RWPE2 (cell line): ENCODE data around the gene SSX7.
"Not testable (repeated sequence)": the region's sequence is repeated elsewhere in the genome, so short reads cannot be mapped to it uniquely, and the experiment has no call there.

ENCODE experiments used
- ATAC-seq: fragments of 200-7000 bp; cut with Tn5 transposase; 3 replicates; pipeline ENCODE4 v1.9.1; 2021; ENCODE audit warnings: low read depth
- DNase-seq: peaks from one replicate; pipeline ENCODE4 v3.0.0-alpha.2; 2020; ENCODE audit warnings: low spot score
- H3K27ac ChIP-seq: fragments of 450-650 bp; 2 replicates; pipeline ENCODE4 v1.5.1; 2017; ENCODE audit warnings: mild to moderate bottlenecking; ENCODE audit not compliant: poor library complexity, severe bottlenecking
- H3K27me3 ChIP-seq: fragments of 250-450 bp; sonication (Bioruptor Pico); 2 replicates; pipeline ENCODE4 v1.5.1; 2021; ENCODE audit warnings: mild to moderate bottlenecking, moderate library complexity; ENCODE audit not compliant: insufficient read depth, poor library complexity, severe bottlenecking
- H3K36me3 ChIP-seq: fragments of 250-450 bp; sonication (Bioruptor Pico); 2 replicates; pipeline ENCODE4 v1.5.1; 2020; ENCODE audit warnings: low read depth, mild to moderate bottlenecking, moderate library complexity
- H3K4me1 ChIP-seq: fragments of 250-450 bp; sonication (Bioruptor Pico); 2 replicates; pipeline ENCODE4 v1.5.1; 2021; ENCODE audit warnings: mild to moderate bottlenecking, moderate library complexity; ENCODE audit not compliant: insufficient read depth, poor library complexity, severe bottlenecking
- H3K4me3 ChIP-seq: fragments of 250-450 bp; sonication (Bioruptor Pico); 2 replicates; pipeline ENCODE4 v1.5.1; 2021; ENCODE audit warnings: mild to moderate bottlenecking, moderate library complexity; ENCODE audit not compliant: severe bottlenecking
- H3K9me3 ChIP-seq: fragments of 250-450 bp; sonication (Bioruptor Pico); 2 replicates; pipeline ENCODE4 v1.5.1; 2021; ENCODE audit warnings: mild to moderate bottlenecking, moderate library complexity; ENCODE audit not compliant: severe bottlenecking
- CTCF ChIP-seq: fragments of 450-650 bp; IDR thresholded peaks from one replicate; pipeline ENCODE4 v1.5.1; 2017; ENCODE audit warnings: mild to moderate bottlenecking, moderate library complexity; ENCODE audit not compliant: poor library complexity, severe bottlenecking

SSX7 gene

GRCh38 chrX:52654800-52655199, at the start of gene SSX7:
TSS of gene SSX7 (minus strand) at chrX:52654900. CDS start at chrX:52653472, 1,428 bp downstream.
- H3K27me3 ChIP-seq, ATAC-seq, H3K4me1 ChIP-seq, DNase-seq, H3K27ac ChIP-seq, H3K9me3 ChIP-seq, H3K36me3 ChIP-seq, H3K4me3 ChIP-seq: not testable (repeated sequence)

GRCh38 chrX:52692034-52692433, 37.3 kb upstream of the SSX7 start:
- not testable (repeated sequence) for H3K9me3 ChIP-seq, H3K36me3 ChIP-seq, DNase-seq, H3K4me1 ChIP-seq, H3K4me3 ChIP-seq, H3K27ac ChIP-seq, ATAC-seq, H3K27me3 ChIP-seq

- ATAC-seq, H3K27me3 ChIP-seq, H3K36me3 ChIP-seq, DNase-seq, H3K27ac ChIP-seq, H3K4me3 ChIP-seq, H3K4me1 ChIP-seq, H3K9me3 ChIP-seq: not testable (repeated sequence)
These were observed 7.5 kb upstream of the SSX7 start for GRCh38 chrX:52662218-52662617.

- ATAC-seq, H3K27ac ChIP-seq, H3K4me1 ChIP-seq, H3K36me3 ChIP-seq, H3K9me3 ChIP-seq, H3K4me3 ChIP-seq, H3K27me3 ChIP-seq, DNase-seq: not testable (repeated sequence)
These were observed 775 bp upstream of the SSX7 start for GRCh38 chrX:52655475-52655874.

GRCh38 chrX:52650676-52651075, 4.0 kb downstream of the SSX7 start:
- not testable (repeated sequence) for DNase-seq, H3K9me3 ChIP-seq, H3K36me3 ChIP-seq, H3K27ac ChIP-seq, H3K27me3 ChIP-seq, ATAC-seq, H3K4me3 ChIP-seq, H3K4me1 ChIP-seq

GRCh38 chrX:52648956-52649355, 5.7 kb downstream of the SSX7 start:
- not testable (repeated sequence) for H3K27ac ChIP-seq, H3K4me1 ChIP-seq, H3K27me3 ChIP-seq, H3K9me3 ChIP-seq, H3K4me3 ChIP-seq, ATAC-seq, H3K36me3 ChIP-seq, DNase-seq

- not testable (repeated sequence) for ATAC-seq, H3K4me3 ChIP-seq, H3K36me3 ChIP-seq, H3K9me3 ChIP-seq, DNase-seq, H3K27me3 ChIP-seq, H3K27ac ChIP-seq, H3K4me1 ChIP-seq
These were observed 26.2 kb downstream of the SSX7 start for GRCh38 chrX:52628483-52628882.

- H3K27me3 ChIP-seq, H3K9me3 ChIP-seq, H3K4me3 ChIP-seq, ATAC-seq, H3K4me1 ChIP-seq, H3K27ac ChIP-seq, H3K36me3 ChIP-seq, DNase-seq: not testable (repeated sequence)
These were observed 34.0 kb downstream of the SSX7 start for GRCh38 chrX:52620661-52621060.

- ATAC-seq = no peak
These were observed 45.7 kb downstream of the SSX7 start for GRCh38 chrX:52608961-52609360.

GRCh38 chrX:52603151-52603550, 51.5 kb downstream of the SSX7 start:
- not testable (repeated sequence) for H3K4me3 ChIP-seq, H3K36me3 ChIP-seq, H3K27me3 ChIP-seq, H3K4me1 ChIP-seq, H3K27ac ChIP-seq, ATAC-seq, H3K9me3 ChIP-seq, DNase-seq

More at GRCh38 chrX:52608961-52609360, 45.7 kb downstream of the SSX7 start:
- Histone ChIP-seq H3K9me3 (no peaks in the 10 kb centered on the region), H3K27me3 (no peaks in the 10 kb centered on the region), H3K27ac (no peak overlapping the region), H3K4me1 (no peaks in the 10 kb centered on the region), H3K36me3 (no peaks in the 10 kb centered on the region), H3K4me3 (no peak overlapping the region)
- no peak for TF ChIP-seq CTCF
- DNase-seq = no peak
